SK-N-SH (cell line): ENCODE data around the gene TULP3. TPM values are rescaled to one million over a fixed set of nuclear protein-coding genes. Genes with fewer than 3 reads are reported as not detected.

Experiments used
- CTCF ChIA-PET: fragments of 300-600, 350-600 bp; formaldehyde crosslinking; extraction: SDS; loops from one replicate; lab custom pipeline; 2021; lab: Yijun Ruan, JAX
- POLR2A ChIA-PET: fragments of 350-600 bp; sonication (Branson Sonifier 250); formaldehyde crosslinking; extraction: SDS; loops from one replicate; lab custom pipeline; 2020; ENCODE audit warnings: antibody characterized with exemption, inconsistent platforms; lab: Yijun Ruan, JAX
- DNase-seq: peaks from one replicate; pipeline ENCODE4 v3.0.0; 2012
- H2AFZ ChIP-seq: fragments of 200-600 bp; sonication (generic); 2 replicates; pipeline ENCODE4 v1.8.1; 2016; ENCODE audit warnings: antibody characterized with exemption, mild to moderate bottlenecking, low read depth
- H3F3A ChIP-seq: fragments of 200-600 bp; sonication (generic); replicated peaks from 2 replicates; pipeline ENCODE3; 2016; ENCODE audit warnings: antibody characterized with exemption, mild to moderate bottlenecking; ENCODE audit not compliant: insufficient read depth
- H3K27ac ChIP-seq, 2 experiments: fragments of 200-500 bp in 1 of 2; fragments of 200-600 bp in 1 of 2; sonication (Bioruptor generic) in 1 of 2; sonication (generic), shearing (Covaris generic) in 1 of 2; 2 replicates each; pipeline versions ENCODE4 v1.5.1 to v1.6.1; 2014 to 2016; ENCODE audit warnings: low read depth in 2 of 2, inconsistent platforms in 1 of 2, low read length in 1 of 2, mild to moderate bottlenecking in 1 of 2, mixed read lengths in 1 of 2
- H3K27me3 ChIP-seq: fragments of 200-600 bp; sonication (generic), shearing (Covaris generic); 2 replicates; pipeline ENCODE4 v1.6.1; 2016; ENCODE audit warnings: mixed run types; ENCODE audit not compliant: insufficient read depth
- H3K36me3 ChIP-seq, 2 experiments: fragments of 200-500 bp in 1 of 2; fragments of 200-600 bp in 1 of 2; sonication (Bioruptor generic) in 1 of 2; sonication (generic) in 1 of 2; replicated peaks in 1 of 2; 2 replicates each; pipeline versions ENCODE3 to v1.5.1; 2014 to 2016; ENCODE audit warnings: low read length in 1 of 2, mild to moderate bottlenecking in 1 of 2; ENCODE audit not compliant: insufficient read depth in 2 of 2, control insufficient read depth in 1 of 2
- H3K4me1 ChIP-seq, 2 experiments: fragments of 200-500 bp in 1 of 2; fragments of 200-600 bp in 1 of 2; sonication (Bioruptor generic) in 1 of 2; sonication (generic), shearing (Covaris generic) in 1 of 2; 2 replicates each; pipeline versions ENCODE4 v1.5.1 to v1.6.1; 2014 to 2016; ENCODE audit warnings: low read depth in 1 of 2, low read length in 1 of 2, mixed run types in 1 of 2; ENCODE audit not compliant: insufficient read depth in 2 of 2, control insufficient read depth in 1 of 2
- H3K4me2 ChIP-seq: fragments of 200-600 bp; sonication (generic), shearing (Covaris generic); 2 replicates; pipeline ENCODE4 v1.6.1; 2017; ENCODE audit warnings: mixed run types
- H3K4me3 ChIP-seq, 2 experiments: fragments of 200-500 bp in 1 of 2; fragments of 200-600 bp in 1 of 2; sonication (Bioruptor generic) in 1 of 2; sonication (generic), shearing (Covaris generic) in 1 of 2; 2 replicates each; pipeline versions ENCODE4 v1.5.1 to v1.8.1; 2014 to 2016; ENCODE audit warnings: low read depth in 2 of 2, inconsistent platforms in 1 of 2, low read length in 1 of 2, mild to moderate bottlenecking in 1 of 2, mixed read lengths in 1 of 2, moderate library complexity in 1 of 2
- H3K79me2 ChIP-seq: fragments of 200-600 bp; sonication (generic); 2 replicates; pipeline ENCODE4 v1.8.1; 2017; ENCODE audit warnings: mild to moderate bottlenecking; ENCODE audit not compliant: insufficient read depth
- H3K9ac ChIP-seq: fragments of 200-600 bp; sonication (generic); 2 replicates; pipeline ENCODE4 v1.6.1; 2017; ENCODE audit warnings: mixed run types
- H3K9me2 ChIP-seq: fragments of 200-600 bp; sonication (generic); 2 replicates; pipeline ENCODE4 v1.6.1; 2017; ENCODE audit warnings: mixed run types
- H3K9me3 ChIP-seq: fragments of 200-600 bp; sonication (generic); 2 replicates; pipeline ENCODE4 v1.6.1; 2017; ENCODE audit warnings: mixed run types, mild to moderate bottlenecking, moderate library complexity
- H4K20me1 ChIP-seq: fragments of 200-600 bp; sonication (generic); 2 replicates; pipeline ENCODE4 v1.6.1; 2017; ENCODE audit warnings: mild to moderate bottlenecking, mixed run types; ENCODE audit not compliant: insufficient read depth
- CHD2 ChIP-seq: fragments of 150-350 bp; IDR thresholded peaks from 2 replicates; pipeline ENCODE4 v1.6.1; 2018; ENCODE audit warnings: low read length; ENCODE audit not compliant: partially characterized antibody
- EP300 ChIP-seq, 2 experiments: IDR thresholded peaks; 2 replicates each; pipeline versions ENCODE4 v1.4.0 to v1.6.1; 2012; ENCODE audit warnings: borderline replicate concordance in 1 of 2, low read depth in 1 of 2, low read length in 1 of 2
- EZH2phosphoT487 ChIP-seq: fragments of 200-600 bp; sonication (generic); IDR thresholded peaks from 2 replicates; pipeline ENCODE4 v1.6.1; 2017; ENCODE audit warnings: low read depth, mixed run types, mild to moderate bottlenecking, antibody characterized with exemption, moderate library complexity, borderline replicate concordance
- FOSL2 ChIP-seq: IDR thresholded peaks from 2 replicates; pipeline ENCODE4 v1.4.0; 2012; ENCODE audit warnings: low read depth, mild to moderate bottlenecking, moderate library complexity, borderline replicate concordance
- FOXJ3 ChIP-seq: sonication (generic); formaldehyde crosslinking; IDR thresholded peaks from 2 replicates; pipeline ENCODE4 v1.5.1; 2020; ENCODE audit warnings: mild to moderate bottlenecking, missing genetic modification reagents
- FOXM1 ChIP-seq: IDR thresholded peaks from 2 replicates; pipeline ENCODE4 v1.4.0; 2012; ENCODE audit warnings: low read depth, mild to moderate bottlenecking
- MEF2A ChIP-seq: IDR thresholded peaks from 2 replicates; pipeline ENCODE4 v1.4.0; 2012; ENCODE audit warnings: low read depth, borderline replicate concordance
- MXI1 ChIP-seq: IDR thresholded peaks from 2 replicates; pipeline ENCODE4 v1.6.1; 2012; ENCODE audit warnings: mild to moderate bottlenecking, low read depth, low read length, improper control_type of control experiment
- POLR2AphosphoS5 ChIP-seq: IDR thresholded peaks from 2 replicates; pipeline ENCODE4 v1.6.1; 2012; ENCODE audit warnings: low read depth, low read length
- RAD21 ChIP-seq: IDR thresholded peaks from 2 replicates; pipeline ENCODE4 v1.6.1; 2012; ENCODE audit warnings: mild to moderate bottlenecking, low read length
- RCOR1 ChIP-seq: fragments of 150-350 bp; IDR thresholded peaks from 2 replicates; pipeline ENCODE4 v1.6.1; 2017; ENCODE audit warnings: antibody characterized with exemption, low read length
- RFX5 ChIP-seq: IDR thresholded peaks from 2 replicates; pipeline ENCODE4 v1.6.1; 2012; ENCODE audit warnings: mild to moderate bottlenecking, improper control_type of control experiment, low read length
- RXRA ChIP-seq: IDR thresholded peaks from 2 replicates; pipeline ENCODE4 v1.4.0; 2012; ENCODE audit warnings: low read depth, mild to moderate bottlenecking, borderline replicate concordance
- SMC3 ChIP-seq: IDR thresholded peaks from 2 replicates; pipeline ENCODE4 v1.6.1; 2012; ENCODE audit warnings: low read depth, low read length, improper control_type of control experiment
- TEAD4 ChIP-seq: IDR thresholded peaks from 2 replicates; pipeline ENCODE4 v1.4.0; 2012; ENCODE audit warnings: mild to moderate bottlenecking, borderline replicate concordance; ENCODE audit not compliant: insufficient read depth
- USF1 ChIP-seq: IDR thresholded peaks from 2 replicates; pipeline ENCODE4 v1.4.0; 2012; ENCODE audit warnings: low read depth, borderline replicate concordance
- USF2 ChIP-seq: fragments of 150-350 bp; IDR thresholded peaks from 2 replicates; pipeline ENCODE4 v1.6.1; 2017; ENCODE audit warnings: antibody characterized with exemption, low read length, low read depth, borderline replicate concordance
- YY1 ChIP-seq: IDR thresholded peaks from 2 replicates; pipeline ENCODE4 v1.4.0; 2012; ENCODE audit warnings: low read depth, mild to moderate bottlenecking
- ZBTB33 ChIP-seq: IDR thresholded peaks from 2 replicates; pipeline ENCODE4 v1.4.0; 2012; ENCODE audit warnings: low read depth, borderline replicate concordance
- WGBS: methylation state at CpG from one replicate; pipeline ENCODE4 v1.1.6; 2017; ENCODE audit warnings: low lambda C conversion rate; 5-methylcytosine and 5-hydroxymethylcytosine counted together
- polyA plus RNA-seq, 3 experiments: library from polyadenylated mRNA; depleted of rRNA; stranded (reverse); fragments of >200 nt; gene quantifications; 2 replicates each; pipeline ENCODE4 v1.2.3, GENCODE V29; 2012

The TULP3 gene
- polyA plus RNA-seq, 1 of the 3 experiments (the other 2 are of a cell fraction), result 22.6 TPM

GRCh38 chr12:2877047-2877952, 13.4 kb upstream of the TULP3 start, which contains the start of the genes FOXM1 and RHNO1 (continued):
- peak; percentile 39; the same call in 1 of the 2 replicates for TF ChIP-seq MXI1
- TF ChIP-seq SMC3, result no peak
- TF ChIP-seq FOXJ3, result no peak
- TF ChIP-seq YY1, result peak; percentile 82
- peak; percentile 87 for TF ChIP-seq USF2
- TF ChIP-seq FOSL2, result no peak
- peak; percentile 84 for TF ChIP-seq POLR2AphosphoS5
- no peak for TF ChIP-seq ZBTB33
- no peak for TF ChIP-seq MEF2A
- no peak for TF ChIP-seq EZH2phosphoT487

- Histone ChIP-seq H4K20me1 (no peaks in the 10 kb centered on the region), H3K4me1 (peaks cover 8 to 10% of the 10 kb centered on the region in 2 experiments; a peak in 2 of 4 replicates), H3K9ac (peak overlapping the region; percentile 82), H3K27me3 (no peaks in the 10 kb centered on the region), H2AFZ (peak overlapping the region; percentile 58), H3K36me3 (peaks cover 6% of the 10 kb centered on the region in 2 experiments), H3F3A (peaks cover 6% of the 10 kb centered on the region), H3K9me2 (no peaks in the 10 kb centered on the region), H3K4me2 (peak overlapping the region; percentile 82), H3K27ac (peak overlapping the region; percentile 80 to 87), H3K4me3 (peak overlapping the region; percentile 61 to 69), H3K79me2 (peaks cover 98% of the 10 kb centered on the region), H3K9me3 (no peaks in the 10 kb centered on the region)
- no peak for DNase-seq
- 46% methylated on average over 15 of the region's 16 CpGs for WGBS
- ChIA-PET POLR2A (no interaction called here), CTCF (interaction anchor here (1.1 to 5.8 kb wide), 5 partner anchors 7 to 164 kb away, joined by 3 to 33 read pairs (median 7); partner anchors contain the start of gene NRIP2)
- TF ChIP-seq EP300 (IDR thresholded peaks at IDR 0.05; ENCODE audit: borderline replicate concordance in 1 of 2, low read depth in 1 of 2, low read length in 1 of 2), result no peak
- no peak for TF ChIP-seq RCOR1
- no peak for TF ChIP-seq RXRA
- no peak for TF ChIP-seq CHD2
- no peak for TF ChIP-seq RAD21
- no peak for TF ChIP-seq USF1
- TF ChIP-seq FOXM1, result no peak
- TF ChIP-seq TEAD4, result no peak
- TF ChIP-seq ZBTB33, result no peak
- no peak for TF ChIP-seq FOSL2
- no peak for TF ChIP-seq RFX5
- TF ChIP-seq SMC3, result no peak
- no peak for TF ChIP-seq POLR2AphosphoS5
- TF ChIP-seq MXI1, result no peak
Observed at GRCh38 chr12:2877953-2878732, 12.5 kb upstream of the TULP3 start.
